ENCODE results near the gene ARHGAP25.
"Not testable (repeated sequence)": the region's sequence is repeated elsewhere in the genome, so short reads cannot be mapped to it uniquely, and the experiment has no call there.

ARHGAP25 gene

DNA sequence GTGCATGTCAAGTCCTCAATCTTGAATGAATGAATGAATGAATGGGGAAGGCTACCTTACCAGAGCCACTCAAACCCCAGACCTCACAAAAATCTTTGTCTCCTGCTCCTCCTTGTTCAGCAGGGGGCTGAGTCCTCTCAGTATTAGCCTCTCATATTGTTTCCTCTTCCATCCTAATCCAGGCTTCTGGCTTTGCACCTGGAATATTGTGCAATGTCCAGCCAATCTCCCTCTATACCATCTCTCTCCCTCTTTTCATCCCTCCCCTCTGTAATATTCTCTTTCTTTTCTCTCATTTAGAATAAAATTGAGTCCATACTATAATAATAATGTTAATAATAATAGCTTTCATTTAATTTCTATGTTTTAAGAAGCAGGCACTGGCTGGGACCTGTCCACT is 34.3 kb downstream of the ARHGAP25 start:
- DNase-seq, result no peak

DNA sequence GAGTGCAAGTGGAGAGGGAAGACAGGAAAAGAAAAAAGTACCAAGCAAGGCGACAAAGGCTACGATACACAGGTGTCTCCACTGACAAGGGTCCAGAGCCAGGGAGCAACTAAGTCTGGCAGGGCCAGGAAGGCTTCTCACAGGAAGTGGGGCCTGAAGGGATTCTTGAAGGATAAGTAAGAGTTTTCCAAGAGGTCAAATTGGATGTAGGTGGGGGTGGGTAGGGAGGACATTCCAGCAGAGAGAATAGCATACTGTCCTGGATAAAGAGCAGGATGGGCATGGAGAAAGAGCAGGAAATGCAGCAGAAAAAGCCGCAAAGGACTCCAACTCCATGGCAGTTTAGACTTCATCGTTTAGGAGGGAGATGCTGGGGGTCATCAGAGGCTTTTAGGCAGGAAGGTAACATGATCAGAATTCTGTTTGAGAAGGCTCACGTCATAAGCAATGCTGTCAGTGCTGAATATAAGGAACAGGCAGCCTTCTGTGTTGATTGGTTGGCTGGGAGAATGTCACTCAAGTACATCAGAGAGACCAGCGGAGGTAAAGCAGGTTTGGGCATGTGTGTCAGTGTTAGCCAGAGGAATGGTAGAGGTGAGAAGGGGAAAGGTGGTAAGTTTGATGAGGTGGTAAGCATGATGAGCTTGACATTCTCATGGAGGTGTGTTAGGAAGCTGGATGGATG is 35.1 kb downstream of the ARHGAP25 start:
- no peak for DNase-seq

DNA sequence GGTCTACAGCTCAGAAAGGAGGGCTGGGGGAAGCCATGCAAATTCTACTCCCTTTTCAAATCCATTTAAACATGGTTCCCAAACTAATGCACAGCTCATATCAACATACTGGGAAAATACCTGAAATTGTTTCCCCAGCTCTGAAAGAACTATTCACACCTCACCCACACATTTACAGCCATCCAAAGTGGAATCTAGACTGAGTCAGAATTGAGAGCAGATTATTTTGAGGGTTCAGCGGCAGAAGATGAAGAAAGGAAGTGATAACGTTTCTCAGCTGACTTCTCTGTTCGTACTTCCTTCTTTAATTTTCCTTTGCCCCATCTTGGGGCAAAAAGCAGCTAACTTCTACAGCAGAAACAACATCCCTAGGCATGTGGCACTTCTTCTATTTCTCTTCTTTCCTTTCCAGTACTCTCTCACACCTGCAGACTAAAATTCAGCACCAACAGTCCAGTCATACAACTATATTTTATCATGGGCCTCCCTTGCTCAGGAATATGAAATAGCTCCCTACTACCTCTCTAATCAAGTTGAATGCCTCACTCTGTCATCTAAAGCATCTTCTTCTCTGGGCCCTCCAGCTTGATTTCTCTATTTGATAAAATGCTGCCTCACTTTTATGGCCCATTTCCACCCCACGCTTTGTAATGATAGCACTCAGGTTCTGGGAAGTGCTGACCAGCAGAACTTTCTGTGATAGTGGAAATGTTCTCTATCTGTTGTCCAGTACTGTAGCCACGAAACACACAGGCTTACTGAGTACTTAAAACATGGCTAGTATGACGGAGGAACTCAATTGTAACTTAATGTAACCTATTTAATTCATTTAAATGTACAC is 35.9 kb downstream of the ARHGAP25 start:
- DNase-seq, result no peak

DNA sequence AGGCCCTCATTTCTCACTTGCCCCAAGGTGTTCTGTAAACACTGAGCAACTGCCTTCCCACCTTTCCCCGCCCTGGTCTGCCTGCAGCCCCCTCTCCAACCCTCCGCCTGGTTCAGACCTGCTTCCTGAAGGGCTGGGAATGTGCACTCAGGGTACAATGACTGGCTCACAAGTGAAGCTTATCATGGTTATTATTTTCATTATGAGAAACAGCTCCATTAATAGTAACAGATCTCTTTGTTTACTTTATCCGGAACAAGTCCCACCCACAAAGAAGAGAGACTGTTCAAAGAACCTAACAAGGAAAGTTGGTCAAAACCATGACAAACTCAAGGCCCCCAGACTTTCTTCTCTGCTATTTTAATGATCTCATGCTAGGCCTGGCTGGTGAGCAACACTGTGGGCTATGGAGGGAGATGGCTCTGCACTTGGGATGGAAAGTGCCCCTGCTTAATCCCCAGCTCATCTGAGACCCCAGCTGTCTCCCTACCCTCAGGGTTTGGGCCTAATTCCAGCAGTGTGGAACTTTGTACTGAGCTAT is 36.7 kb downstream of the ARHGAP25 start:
- DNase-seq, result no peak

DNA sequence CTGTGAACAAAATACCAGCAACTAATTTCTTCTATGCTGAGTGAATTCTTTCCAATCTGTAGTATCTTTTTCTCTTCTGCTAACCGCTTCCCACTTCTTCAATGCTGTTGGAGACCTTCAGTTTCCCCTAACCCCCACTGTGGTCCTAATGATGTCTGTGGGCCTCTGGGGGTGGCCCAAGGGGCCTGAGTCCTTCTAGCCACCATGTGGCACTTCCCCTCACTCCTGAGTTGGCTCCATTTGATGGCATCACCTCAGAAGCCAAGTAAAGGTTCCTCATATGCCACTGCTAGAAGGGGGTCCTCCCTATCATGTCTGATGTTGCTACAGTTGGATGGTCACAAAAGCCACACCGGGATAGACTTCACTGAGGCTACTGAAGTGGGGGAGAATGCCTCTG is 37.5 kb downstream of the ARHGAP25 start:
- DNase-seq, result no peak

DNA sequence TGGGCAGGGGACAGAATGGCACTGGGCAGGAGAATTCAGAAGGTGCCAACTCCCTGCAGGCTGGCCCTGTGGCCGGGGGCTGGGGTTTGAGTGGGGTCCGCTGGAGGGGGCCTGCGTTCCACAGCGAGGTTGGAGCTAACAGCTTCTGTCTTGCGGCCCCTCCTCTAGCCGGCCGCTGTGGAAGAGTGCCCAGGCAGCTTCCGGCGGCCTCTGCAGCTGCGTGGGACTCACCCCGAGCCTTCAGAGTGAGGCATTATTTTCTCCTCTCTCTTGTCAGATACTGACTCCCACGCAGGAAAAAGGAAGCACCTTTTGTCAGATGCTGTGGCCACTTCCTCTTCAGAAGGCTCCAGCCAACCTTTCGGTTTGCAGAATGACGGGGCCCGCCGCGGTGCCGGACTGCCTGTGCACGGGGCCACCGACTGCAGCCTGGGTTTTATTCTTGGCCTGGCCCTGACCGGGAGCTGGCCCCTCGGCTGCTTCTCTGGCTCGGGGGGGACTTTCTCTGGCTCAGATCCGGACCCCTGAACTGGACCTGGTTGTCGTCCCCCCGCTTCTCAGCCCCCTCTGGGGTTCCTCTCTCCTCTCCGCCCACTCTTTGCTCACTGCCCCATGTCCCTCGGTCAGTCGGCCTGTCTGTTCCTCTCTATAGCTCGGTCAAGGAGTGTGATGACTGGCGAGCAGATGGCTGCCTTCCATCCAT is 40.1 kb downstream of the ARHGAP25 start:
- no peak for DNase-seq

DNA sequence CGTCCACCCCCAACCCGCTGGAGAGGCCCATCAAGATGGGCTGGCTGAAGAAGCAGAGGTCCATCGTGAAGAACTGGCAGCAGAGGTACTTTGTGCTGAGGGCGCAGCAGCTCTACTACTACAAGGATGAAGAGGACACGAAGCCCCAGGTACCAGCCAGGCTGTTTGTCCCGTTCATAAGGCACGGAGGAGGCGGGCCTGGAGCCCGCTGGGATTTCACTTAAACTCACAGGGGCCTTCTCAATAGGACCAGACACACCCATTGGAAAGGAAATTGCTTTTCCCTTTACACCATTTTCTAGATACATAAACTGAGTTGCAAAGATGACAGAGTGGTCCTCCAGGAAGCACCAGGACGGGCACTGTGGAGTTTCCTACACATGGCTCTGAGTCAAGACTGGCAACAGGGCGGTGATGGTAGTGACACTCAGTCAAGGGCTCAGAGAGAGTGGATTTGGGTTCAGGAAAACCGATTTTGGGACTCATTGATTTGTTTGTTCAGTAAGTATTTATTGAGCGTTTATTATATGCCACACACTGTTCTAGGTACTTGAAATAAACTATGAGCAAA is 40.7 kb downstream of the ARHGAP25 start:
- DNase-seq, result no peak

DNA sequence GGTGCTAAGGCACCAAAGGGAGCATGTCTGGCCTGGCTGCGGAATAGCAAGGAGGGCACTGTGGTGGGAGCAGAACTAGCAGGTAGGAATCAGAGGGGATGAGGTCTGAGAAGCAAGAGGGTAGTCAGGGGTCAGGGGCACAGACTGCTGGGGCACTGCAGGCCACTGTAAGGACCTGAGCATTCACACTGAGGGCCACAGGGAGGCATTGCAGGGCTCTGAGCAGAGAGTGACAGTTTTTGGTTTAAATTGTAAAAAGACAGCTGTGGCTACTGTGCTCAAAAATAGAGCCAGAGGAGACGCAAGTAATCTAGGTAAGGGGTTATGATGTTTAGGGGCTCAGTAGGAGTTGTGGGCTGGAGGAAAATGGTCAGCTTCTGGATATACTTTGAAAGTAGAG is 41.5 kb downstream of the ARHGAP25 start:
- DNase-seq, result no peak

DNA sequence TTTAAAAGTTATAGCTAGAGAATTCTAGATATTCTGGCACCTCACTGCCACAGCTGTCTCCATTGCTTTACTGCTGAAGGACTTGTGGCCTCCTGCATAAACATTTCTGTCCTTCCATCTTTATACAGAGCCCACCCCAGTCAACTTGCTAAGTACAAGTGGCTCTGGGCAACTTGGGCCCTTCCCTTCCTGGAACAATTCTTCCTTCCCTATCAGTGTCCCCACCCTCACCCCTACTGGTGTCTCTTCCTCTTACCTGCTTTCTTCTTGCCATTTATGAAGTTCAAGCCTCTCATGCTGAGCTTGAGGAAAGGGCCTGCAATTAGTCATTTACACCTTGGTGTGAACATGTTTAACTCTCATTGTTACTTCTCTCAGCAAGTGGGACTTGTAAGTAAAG is 45.0 kb downstream of the ARHGAP25 start:
- DNase-seq, result no peak

DNA sequence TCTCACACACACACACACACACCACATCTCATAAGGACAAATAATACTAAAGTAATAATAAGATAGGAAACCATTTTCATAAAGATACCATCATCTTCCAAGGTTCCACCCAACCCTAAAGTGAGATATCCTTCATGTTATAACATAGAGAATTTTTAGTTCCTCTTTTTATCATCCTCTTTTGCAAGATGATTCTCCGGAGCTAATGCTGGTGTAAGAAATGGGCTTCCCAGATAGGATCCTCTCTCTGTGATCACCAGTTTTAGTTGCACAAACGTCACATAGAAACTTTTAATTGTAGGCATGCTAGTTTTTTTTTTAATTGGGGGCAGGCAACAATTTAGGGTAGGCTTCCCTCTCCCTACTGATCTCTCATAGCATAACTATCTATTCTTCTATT is 49.6 kb downstream of the ARHGAP25 start:
- DNase-seq, result no peak

DNA sequence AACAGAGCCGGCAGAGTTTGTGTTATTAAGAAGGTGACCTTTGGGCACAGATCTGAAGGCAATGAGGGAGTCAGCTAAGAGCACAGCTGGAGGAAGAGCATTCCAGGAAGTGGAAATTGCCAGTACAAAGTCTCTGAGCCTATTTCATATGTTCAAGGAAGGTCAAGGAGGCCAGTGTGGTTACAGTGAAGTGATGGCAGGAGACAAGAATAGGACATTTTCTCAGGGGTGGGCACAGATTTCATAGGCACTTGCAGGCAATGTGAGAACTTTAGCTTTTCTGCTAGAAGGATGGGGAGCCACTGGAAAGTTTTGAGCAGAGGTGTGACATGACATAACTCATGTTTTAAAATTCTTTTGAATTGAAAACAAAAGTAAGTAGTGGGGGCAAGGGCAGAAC is 50.3 kb downstream of the ARHGAP25 start:
- no peak for DNase-seq

DNA sequence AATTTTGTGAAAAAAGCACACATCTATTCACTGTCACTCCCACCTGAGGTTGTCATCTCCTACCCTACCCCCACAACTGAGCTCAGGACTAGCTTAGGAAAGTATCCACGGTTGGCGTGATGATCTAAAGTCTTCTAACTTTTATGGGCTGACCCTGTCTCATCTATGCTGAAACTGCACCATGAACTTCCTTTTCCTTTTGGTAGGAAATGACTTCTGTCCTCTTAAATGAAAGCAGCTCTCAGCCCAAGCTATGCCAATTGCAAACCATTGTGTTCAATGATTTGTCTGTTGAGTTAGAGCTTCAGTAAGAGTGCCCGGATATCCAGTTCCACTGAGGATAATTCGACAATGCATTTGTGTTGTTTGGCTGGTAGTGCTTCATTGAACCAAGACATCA is 52.7 kb downstream of the ARHGAP25 start:
- DNase-seq, result no peak

DNA sequence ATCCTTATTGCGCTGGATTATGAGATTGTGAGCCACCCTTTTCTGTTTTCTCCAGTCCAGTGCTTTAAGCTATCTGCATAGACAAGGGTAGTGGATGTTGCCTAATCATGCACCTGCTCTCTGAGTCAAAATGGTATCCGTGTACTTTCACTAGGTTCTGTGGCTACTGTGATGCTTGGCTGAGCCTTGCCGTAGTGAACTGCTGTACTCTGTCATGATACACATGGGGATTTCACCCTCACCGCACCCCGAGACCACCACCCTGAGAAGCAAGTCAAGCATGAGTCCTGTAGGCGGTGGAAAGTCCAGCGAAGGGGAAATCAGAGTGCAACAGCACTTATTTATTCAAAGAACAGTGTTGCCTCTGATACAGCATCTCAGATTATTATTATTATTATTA is 55.0 kb downstream of the ARHGAP25 start:
- no peak for DNase-seq

DNA sequence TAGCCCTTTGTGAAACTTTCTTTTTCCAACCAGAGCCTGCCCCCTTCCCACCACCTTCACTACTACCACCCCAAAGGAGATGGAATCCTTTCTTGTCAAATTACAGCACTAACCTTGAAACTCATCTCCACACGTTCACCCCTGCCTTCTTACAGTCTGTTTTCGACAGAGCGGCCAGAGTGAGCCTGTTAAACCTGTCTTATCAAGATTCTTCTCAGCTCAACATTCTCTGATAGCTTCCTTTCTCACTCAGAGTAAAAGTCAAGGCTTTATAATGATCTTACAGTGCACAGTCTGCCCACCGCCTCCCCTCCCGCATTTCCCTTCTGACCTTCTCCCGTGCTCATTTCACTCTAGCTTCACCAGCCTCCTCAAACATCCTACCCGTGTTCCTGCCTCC is 56.0 kb downstream of the ARHGAP25 start:
- no peak for DNase-seq

DNA sequence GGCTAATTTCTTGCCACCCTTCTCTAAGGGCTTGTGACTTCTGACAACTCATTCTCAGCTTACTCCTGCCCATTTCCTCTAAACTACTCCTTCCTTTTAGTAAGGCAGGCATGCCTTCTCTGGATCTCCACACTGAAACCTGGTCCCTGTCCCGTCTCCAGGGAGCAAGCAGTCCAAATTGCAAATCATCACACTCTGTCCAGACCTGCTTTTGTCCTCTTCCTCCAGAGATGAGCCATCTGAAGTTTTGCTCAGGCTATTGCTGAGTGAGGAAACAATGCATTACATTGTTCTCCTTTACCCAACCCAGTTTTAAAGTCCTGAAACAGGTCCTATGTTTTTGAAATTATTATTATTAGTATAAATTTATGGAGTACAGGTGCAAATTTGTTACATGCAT is 57.3 kb downstream of the ARHGAP25 start:
- no peak for DNase-seq

DNA sequence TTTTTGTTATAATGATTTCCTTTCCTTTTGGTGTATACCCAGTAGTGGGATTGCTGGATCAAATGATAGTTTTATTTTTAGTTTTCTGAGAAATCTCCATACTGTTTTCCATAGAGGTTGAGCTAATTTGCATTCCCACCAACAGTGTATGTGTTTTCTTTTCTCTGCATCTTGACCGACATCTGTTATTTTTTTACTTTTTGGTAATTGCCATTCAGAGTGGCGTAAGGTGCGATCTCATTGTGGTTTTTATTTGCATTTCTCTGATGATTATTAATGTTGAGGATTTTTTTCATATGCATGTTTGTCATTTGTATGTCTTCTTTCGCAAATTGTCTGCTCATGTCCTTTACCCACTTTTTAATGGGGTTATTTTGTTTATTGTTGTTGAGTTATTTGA is 58.1 kb downstream of the ARHGAP25 start:
- DNase-seq, result no peak

DNA sequence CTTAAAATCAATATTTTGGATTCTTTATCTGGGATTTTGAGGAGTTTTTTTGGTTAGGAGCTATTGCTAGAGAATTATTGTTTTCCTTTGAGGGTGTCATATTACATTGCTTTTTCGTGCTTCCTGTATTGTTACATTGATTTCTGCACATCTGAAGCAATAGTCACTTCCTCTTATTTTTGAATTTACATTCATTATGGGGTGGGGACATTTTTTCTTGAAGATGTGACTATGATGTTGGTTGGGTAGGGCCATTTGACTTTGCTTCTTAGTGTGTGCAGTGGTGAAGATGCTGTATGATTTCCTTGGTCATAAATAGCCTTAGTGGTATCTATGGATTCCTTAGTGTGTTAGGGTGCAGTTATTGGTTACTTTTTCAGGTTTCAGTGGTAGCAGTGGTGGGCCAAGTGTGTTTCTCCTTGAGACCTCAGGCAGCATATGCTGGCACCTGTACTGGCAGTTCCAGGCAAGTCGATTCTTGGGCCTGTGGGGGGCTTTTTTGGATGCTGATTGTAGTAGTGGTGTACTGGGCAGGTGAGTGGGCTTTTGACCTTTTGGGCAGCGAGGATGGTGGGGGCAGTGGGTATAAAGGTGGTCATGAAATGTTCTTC is 61.8 kb downstream of the ARHGAP25 start:
- DNase-seq, result no peak

DNA sequence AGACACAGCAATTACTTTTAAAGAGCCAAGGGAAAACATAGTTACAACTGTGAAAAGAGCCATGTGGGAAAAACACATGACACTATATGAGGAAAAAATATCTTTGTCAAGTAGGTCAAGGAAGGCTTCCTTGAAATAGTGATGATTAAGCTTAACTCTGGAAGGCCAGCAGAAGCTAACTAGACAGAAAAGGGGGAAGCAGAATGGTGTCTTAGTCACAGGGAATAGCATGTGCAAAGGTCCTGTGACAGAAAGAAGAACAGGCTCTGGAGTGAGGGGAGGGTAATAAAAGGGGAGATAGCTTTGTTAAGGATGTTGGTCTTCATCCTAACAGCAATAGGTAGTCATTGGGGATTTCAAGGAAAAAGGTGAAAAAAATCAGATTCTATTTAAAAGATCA is 64.0 kb downstream of the ARHGAP25 start:
- no peak for DNase-seq

DNA sequence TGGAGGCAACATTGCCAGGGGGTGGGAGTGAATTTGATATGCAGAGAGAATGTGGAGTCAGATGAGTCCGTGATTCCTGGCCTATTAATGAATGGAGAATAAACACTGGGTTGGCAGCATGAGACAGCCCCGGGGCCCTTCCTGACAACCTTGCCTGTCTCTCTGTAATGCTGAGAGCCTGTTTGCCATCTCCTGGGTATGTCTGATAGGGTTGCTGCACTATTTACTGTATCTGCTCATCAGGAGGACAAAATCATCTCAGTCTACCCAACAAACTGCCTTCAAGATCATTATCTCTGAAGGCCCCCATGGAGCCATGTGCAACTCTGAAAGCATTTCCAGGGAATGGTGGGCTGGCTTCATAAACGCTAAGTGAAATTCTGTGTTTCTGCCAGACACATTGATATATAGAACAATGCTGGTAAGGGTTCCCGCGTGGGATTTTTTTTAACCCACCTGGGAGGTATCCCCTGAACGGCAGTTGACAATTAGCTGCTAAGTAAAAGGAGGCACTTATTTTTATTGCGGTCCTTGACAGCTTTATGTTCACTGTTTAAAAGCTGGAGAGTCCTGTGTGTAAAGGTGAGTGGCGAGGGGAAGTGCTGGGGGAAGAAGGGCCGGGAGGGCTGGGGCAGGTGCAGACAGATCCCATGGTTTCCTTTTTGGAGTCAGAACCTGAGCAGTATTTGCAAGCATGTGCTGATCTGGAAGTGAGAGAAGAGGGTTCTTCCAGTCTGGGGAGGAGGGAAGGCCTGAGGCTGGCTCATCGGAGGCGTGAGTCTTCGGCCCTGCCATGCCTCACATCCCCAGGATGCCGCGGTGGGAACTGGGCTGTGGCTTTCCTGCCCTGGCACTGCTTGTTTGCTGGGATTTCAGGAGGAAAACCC is 64.8 kb downstream of the ARHGAP25 start:
- peak; percentile 65 for DNase-seq

DNA sequence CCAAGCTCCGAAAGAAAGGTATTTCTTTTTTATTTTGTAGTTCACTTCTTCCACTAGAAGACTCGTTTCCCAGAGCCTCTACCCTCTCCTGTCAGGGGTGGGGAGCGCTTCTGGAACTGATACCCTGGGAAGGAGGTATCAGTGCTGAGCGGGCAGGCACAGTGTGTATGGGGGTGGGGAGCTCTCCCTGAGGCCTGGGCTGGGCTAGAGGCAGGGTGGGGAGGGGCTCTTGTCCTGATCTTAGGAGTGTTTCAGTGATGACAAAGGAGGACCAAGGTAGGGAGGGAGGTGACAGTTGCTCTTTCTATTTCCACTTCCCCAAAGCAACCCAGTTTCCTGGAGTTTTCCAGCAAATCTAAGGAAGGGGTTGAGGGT is 65.4 kb downstream of the ARHGAP25 start:
- DNase-seq, result no peak

DNA sequence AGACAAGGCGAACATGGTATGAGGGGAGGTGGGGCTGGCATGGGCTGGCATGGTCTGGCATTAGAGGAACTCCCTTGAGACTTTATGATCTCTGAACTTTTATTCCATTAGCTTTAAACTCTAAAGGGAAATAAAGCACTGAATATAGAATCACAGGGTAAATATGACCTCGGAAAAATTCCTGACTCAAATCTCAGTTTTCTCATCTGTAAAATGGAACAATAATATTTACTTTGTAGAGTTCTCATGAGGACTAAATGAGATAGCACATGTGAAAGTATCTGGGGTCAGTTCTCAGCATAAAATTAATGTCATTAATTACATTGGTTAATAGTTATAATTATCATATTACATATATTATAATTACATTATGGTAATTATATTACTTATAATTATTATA is 65.9 kb downstream of the ARHGAP25 start:
- DNase-seq, result no peak

DNA sequence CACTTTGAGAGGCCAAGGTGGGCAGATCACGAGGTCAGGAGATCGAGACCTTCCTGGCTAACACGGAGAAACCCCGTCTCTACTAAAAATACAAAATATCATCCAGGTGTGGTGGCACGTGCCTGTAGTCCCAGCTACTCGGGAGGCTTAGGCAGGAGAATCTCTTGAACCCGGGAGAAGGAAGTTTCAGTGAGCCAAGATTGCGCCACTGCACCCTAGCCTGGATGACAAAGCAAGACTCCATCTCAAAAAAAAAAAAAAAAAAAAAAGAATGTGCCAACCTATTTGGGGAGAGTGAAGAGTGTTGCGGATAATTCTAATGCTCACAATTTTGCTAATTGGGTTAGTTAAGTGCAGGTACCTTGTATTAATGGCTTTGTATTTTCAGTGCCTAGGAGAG is 67.5 kb downstream of the ARHGAP25 start:
- not testable (repeated sequence) for DNase-seq

Measured in NCI-H1105 (cell line).